ENCODE data around the gene PPP1R3G. TPM values are rescaled to one million over a fixed set of nuclear protein-coding genes. Genes with fewer than 3 reads are reported as not detected.

PPP1R3G gene
- total RNA-seq, 1 experiment from 2014 or later = 0.15 TPM

- TF ChIP-seq CBFB (CRISPR knock-in tag; IDR thresholded peaks at IDR 0.05; ENCODE audit: low read depth) = no peak
- TF ChIP-seq ZSCAN18 (CRISPR knock-in tag; IDR thresholded peaks at IDR 0.05) = no peak
- TF ChIP-seq RORB (CRISPR knock-in tag; IDR thresholded peaks at IDR 0.05) = no peak
- no peak for TF ChIP-seq MAX (CRISPR knock-in tag; IDR thresholded peaks at IDR 0.05)
- no peak for TF ChIP-seq ZNF121 (CRISPR knock-in tag; IDR thresholded peaks at IDR 0.05)
- TF ChIP-seq ZNF232 (CRISPR knock-in tag; IDR thresholded peaks at IDR 0.05) = no peak
- TF ChIP-seq PRRX2 (CRISPR knock-in tag; IDR thresholded peaks at IDR 0.05) = no peak
Measured at GRCh38 chr6:5103250-5103649, 18.1 kb downstream of the PPP1R3G start (continued).

- H3K27ac Mint-ChIP-seq = no peak overlapping the region
- H3K27me3 Mint-ChIP-seq (ENCODE audit: low read depth) = no peaks in the 10 kb centered on the region
- POLR2A ChIA-PET = no interaction called here
- peaks cover 17% of the 10 kb centered on the region for H3K4me1 Mint-ChIP-seq
- DNase-seq (ENCODE audit: low spot score) (no peak), ATAC-seq (no peak)
- peaks cover 3% of the 10 kb centered on the region; the same call in 1 of the 2 replicates for H3K9me3 Mint-ChIP-seq
- TF ChIP-seq ELF4 (CRISPR knock-in tag; IDR thresholded peaks at IDR 0.05; ENCODE audit: low read depth) (no peak), CTCF (IDR thresholded peaks at IDR 0.05) (no peak), ZNF396 (CRISPR knock-in tag; IDR thresholded peaks at IDR 0.05; ENCODE audit: borderline replicate concordance) (no peak), ESRRA (CRISPR knock-in tag; IDR thresholded peaks at IDR 0.05; ENCODE audit: borderline replicate concordance) (no peak), ZNF121 (CRISPR knock-in tag; IDR thresholded peaks at IDR 0.05) (no peak), EMX1 (CRISPR knock-in tag; IDR thresholded peaks at IDR 0.05) (no peak), E2F5 (CRISPR knock-in tag; IDR thresholded peaks at IDR 0.05) (no peak), ATF1 (CRISPR knock-in tag; IDR thresholded peaks at IDR 0.05) (no peak), ETV6 (CRISPR knock-in tag; IDR thresholded peaks at IDR 0.05) (no peak), TCF7 (CRISPR knock-in tag; IDR thresholded peaks at IDR 0.05; ENCODE audit: low read depth) (no peak), ZNF425 (CRISPR knock-in tag; conservative IDR thresholded peaks at IDR 0.05) (no peak), MLX (CRISPR knock-in tag; IDR thresholded peaks at IDR 0.05) (no peak), NFE2L1 (CRISPR knock-in tag; IDR thresholded peaks at IDR 0.05) (no peak), MAX (CRISPR knock-in tag; IDR thresholded peaks at IDR 0.05) (no peak), E2F1 (CRISPR knock-in tag; IDR thresholded peaks at IDR 0.05) (no peak), E2F4 (CRISPR knock-in tag; IDR thresholded peaks at IDR 0.05; ENCODE audit: borderline replicate concordance, low read depth) (no peak), JUN (CRISPR knock-in tag; IDR thresholded peaks at IDR 0.05) (no peak), ZNF138 (CRISPR knock-in tag; conservative IDR thresholded peaks at IDR 0.05) (no peak)
- CTCF ChIA-PET = interaction anchor here (3.0 kb wide), 1 partner anchor 70 kb away, joined by 9 read pairs; no protein-coding TSS in a partner anchor
- no peaks in the 10 kb centered on the region for H3K36me3 Mint-ChIP-seq
- H3K4me3 Mint-ChIP-seq = no peak overlapping the region
Measured at GRCh38 chr6:5104667-5105066, 19.5 kb downstream of the PPP1R3G start.
